ENCODE data around the gene PPM1E. TPM values are rescaled to one million over a fixed set of nuclear protein-coding genes. Genes with fewer than 3 reads are reported as not detected.

PPM1E gene
- total RNA-seq, 2 donors from 2014 or later = 0.26 to 0.66 TPM

DNA sequence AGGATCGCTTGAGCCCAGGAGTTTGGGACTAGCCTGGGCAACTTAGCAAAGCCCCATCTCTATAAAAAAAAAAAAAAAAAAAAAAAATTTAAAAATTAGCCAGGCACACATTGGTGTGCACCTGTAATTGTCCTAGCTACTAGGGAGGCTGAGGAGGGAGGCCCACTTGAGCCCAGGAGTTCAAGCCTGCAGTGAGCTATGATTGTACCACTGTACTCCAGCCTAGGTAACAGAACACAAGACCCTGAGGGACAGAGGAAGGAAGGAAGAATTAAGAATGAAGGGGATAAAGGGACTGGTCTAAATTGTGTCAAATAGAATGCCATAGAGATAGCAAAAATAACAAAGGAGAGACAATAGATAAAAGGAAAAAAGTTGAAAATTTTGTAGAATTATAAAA, 248.2 kb downstream of the PPM1E start:
- intact Hi-C loops (cut with DNase I) = loop anchor here (10.0 kb wide), 1 partner anchor 479 kb away; no protein-coding TSS in a partner anchor
- Histone ChIP-seq H3K36me3 (replicated peaks in 1 of 2; ENCODE audit: insufficient read depth in 1 of 2, low read depth in 2 of 2) (peaks cover 0 to 6% of the 10 kb centered on the region in 2 donors), H3K9me3 (no peaks in the 10 kb centered on the region), H3K4me1 (peaks cover 17% of the 10 kb centered on the region), H3K27me3 (no peaks in the 10 kb centered on the region), H3K27ac (no peak overlapping the region), H3K4me3 (no peak overlapping the region)
- WGBS, 2 donors = 100% methylated on average over 1 of the region's 1 CpG
- ATAC-seq (no peak), DNase-seq (no peak)
- no peak for TF ChIP-seq POLR2A (IDR thresholded peaks at IDR 0.05)
- no peak for TF ChIP-seq CTCF (IDR thresholded peaks at IDR 0.05)

GRCh38 chr17:59004338-59005111, 248.9 kb downstream of the PPM1E start:
- intact Hi-C loops (cut with DNase I) = loop anchor here (5.0 to 10.0 kb wide), 2 partner anchors 417 to 480 kb away; no protein-coding TSS in a partner anchor

DNA sequence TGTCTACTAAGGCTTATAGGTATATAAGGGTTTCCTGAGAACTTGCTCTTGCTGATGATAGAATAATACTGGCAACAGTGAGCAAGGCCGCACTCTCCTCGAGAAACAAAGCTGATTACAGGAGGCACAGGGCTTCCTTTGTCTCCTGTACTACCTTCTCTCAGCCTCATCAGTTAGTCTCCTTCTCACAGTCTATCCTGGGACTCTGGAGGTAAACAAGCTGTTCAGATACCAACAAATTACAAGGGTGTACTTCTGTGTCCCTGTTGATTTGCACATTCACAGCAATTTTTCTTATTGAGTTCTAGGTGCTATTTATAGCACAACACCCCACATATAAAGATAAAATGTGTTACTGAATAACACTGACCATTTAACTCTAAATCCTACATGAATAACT, 252.3 kb downstream of the PPM1E start:
- Histone ChIP-seq H3K36me3 (replicated peaks in 1 of 2; ENCODE audit: insufficient read depth in 1 of 2, low read depth in 2 of 2) (peaks cover 0 to 3% of the 10 kb centered on the region in 2 donors), H3K27me3 (no peaks in the 10 kb centered on the region), H3K4me1 (peaks cover 20% of the 10 kb centered on the region), H3K27ac (peak overlapping the region in 3 of 4 donors; percentile 46 to 66 (median 50)), H3K9me3 (no peaks in the 10 kb centered on the region), H3K4me3 (no peak overlapping the region)
- WGBS, 2 donors = 18 to 27% methylated on average over 2 of the region's 2 CpGs
- TF ChIP-seq POLR2A (IDR thresholded peaks at IDR 0.05) (no peak), CTCF (IDR thresholded peaks at IDR 0.05) (no peak)
- no peak for DNase-seq
- intact Hi-C loops (cut with DNase I) = loop anchor here (5.0 to 10.0 kb wide), 2 partner anchors 421 to 483 kb away; no protein-coding TSS in a partner anchor
- ATAC-seq = peak; percentile 75

More at GRCh38 chr17:59004338-59005111, 248.9 kb downstream of the PPM1E start:
- TF ChIP-seq POLR2A (IDR thresholded peaks at IDR 0.05) (no peak), CTCF (IDR thresholded peaks at IDR 0.05) (peak; percentile 78 to 95 (median 91))
- no peak overlapping the region for H3K27ac ChIP-seq
- ATAC-seq (peak; percentile 71), DNase-seq (peak; percentile 61 to 80 (median 71))
- H3K27me3 ChIP-seq = no peaks in the 10 kb centered on the region
- no peaks in the 10 kb centered on the region for H3K9me3 ChIP-seq
- H3K4me3 ChIP-seq = no peak overlapping the region
- WGBS, 2 donors = 16 to 18% methylated on average over 4 of the region's 4 CpGs
- peaks cover 0 to 4% of the 10 kb centered on the region in 2 donors for H3K36me3 ChIP-seq (replicated peaks in 1 of 2; ENCODE audit: insufficient read depth in 1 of 2, low read depth in 2 of 2)
- H3K4me1 ChIP-seq = peaks cover 20% of the 10 kb centered on the region

DNA sequence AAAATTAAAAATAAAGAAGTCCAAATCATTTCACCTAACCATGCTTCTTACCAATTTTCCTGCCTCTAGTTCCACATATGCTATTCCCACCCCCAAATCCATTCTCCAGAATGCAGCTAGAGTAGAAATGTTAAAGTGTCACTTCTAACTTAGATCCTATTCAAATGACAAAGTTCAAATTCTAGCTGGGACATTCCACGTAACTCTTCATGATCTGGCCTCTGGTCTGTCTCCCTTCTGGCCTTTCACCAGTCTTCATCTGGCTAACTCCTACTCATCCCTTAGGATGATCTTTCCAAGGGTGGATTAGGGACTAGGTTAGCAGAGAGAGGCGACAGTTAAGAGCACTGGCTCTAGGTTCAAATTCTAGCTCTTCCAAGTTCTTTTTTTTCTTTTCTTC, 253.1 kb downstream of the PPM1E start:
- no peak for TF ChIP-seq CTCF (IDR thresholded peaks at IDR 0.05)
- TF ChIP-seq POLR2A (IDR thresholded peaks at IDR 0.05) = no peak
- WGBS, 2 donors = 74 to 83% methylated on average over 2 of the region's 2 CpGs

More for the DNA sequence above, 253.1 kb downstream of the PPM1E start:
- H3K27me3 ChIP-seq = no peaks in the 10 kb centered on the region
- intact Hi-C loops (cut with DNase I) = loop anchor here (5.0 to 10.0 kb wide), 2 partner anchors 421 to 484 kb away; no protein-coding TSS in a partner anchor
- peaks cover 20% of the 10 kb centered on the region for H3K4me1 ChIP-seq
- ATAC-seq (no peak), DNase-seq (no peak)
- no peaks in the 10 kb centered on the region for H3K9me3 ChIP-seq
- no peak overlapping the region for H3K4me3 ChIP-seq
- peaks cover 0 to 3% of the 10 kb centered on the region in 2 donors for H3K36me3 ChIP-seq (replicated peaks in 1 of 2; ENCODE audit: insufficient read depth in 1 of 2, low read depth in 2 of 2)
- H3K27ac ChIP-seq = peak overlapping the region in 3 of 4 donors; percentile 46 to 66 (median 50)

Measured in body of pancreas (tissue), 4 donors.